Activated CD4-positive, alpha-beta T cell treated with anti-CD3 and anti-CD28 coated beads for 48 hours (primary cell): ENCODE data around the gene PRKACG.

Experiments
- DNase-seq: peaks from one replicate; pipeline ENCODE4 v3.0.0-alpha.2; 2020

Gene PRKACG

GRCh38 chr9:68979538-68980314, 34.2 kb downstream of the PRKACG start:
- DNase-seq: peak; percentile 55

GRCh38 chr9:68978501-68978900, 35.4 kb downstream of the PRKACG start:
- no peak for DNase-seq

DNA sequence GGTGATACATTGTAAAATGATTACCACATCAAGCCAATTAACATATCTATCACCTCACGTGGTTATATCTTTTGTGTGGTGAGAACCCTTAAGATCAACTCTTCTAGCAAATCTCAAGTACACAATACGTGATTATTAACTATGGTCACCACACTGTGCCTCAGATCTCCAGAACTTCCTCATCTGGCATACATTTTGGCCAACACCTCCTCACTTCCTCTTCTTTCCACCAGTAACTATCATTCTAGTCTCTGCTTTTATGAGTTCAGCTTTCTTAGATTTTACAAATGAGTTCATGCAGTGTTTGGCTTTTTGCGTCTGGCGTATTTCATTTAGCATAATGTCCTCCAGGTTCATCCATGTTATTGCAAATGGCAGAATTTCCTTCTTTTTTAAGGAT, 35.8 kb downstream of the PRKACG start:
- DNase-seq: no peak

GRCh38 chr9:68975365-68976043, 38.4 kb downstream of the PRKACG start:
- DNase-seq: no peak

DNA sequence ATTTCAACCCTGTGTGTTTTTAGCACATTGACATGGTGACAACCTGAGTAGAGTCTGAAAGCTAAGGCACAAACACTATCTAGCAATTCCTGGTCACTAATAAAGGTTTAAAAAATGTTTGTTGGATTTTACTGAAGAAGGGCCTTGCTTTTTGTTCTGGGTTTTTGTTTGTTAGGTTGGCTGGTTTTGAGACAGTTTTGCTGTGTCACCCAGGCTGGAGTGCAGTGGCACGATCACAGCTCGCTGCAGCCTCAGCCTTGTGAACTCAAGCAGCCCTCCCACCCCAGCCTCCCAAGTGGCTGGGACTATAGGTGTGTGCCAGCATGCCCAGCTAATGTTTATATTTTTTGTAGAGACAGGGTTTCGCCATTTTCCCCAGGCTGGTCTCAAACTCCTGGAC, 39.0 kb downstream of the PRKACG start:
- no peak for DNase-seq

DNA sequence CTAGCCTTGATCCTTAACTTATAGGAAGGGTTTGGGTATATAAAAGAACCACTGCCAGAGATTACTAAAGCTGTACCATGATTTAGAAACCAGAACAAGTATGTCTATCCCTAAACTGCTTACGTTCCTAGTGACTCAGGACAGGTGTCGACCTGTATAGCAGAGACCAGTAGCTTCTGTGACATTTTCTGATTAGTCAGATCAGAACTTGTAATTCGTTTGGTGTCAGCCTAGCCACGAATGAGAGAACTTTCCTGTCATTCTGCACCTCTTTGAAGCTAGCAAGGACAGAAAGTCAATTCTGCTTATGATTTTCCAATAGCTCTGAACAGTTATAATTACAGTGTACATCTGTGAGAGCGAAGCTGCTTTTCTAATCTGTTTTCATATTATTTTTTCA, 39.5 kb downstream of the PRKACG start:
- DNase-seq: peak; percentile 51

GRCh38 chr9:68973619-68974018, 40.3 kb downstream of the PRKACG start:
- DNase-seq: no peak

- no peak for DNase-seq
These were observed 43.8 kb downstream of the PRKACG start for GRCh38 chr9:68970151-68970550.

GRCh38 chr9:68969538-68969937, 44.4 kb downstream of the PRKACG start:
- DNase-seq: no peak

- no peak for DNase-seq
These were observed 46.1 kb downstream of the PRKACG start for GRCh38 chr9:68967800-68968199.

DNA sequence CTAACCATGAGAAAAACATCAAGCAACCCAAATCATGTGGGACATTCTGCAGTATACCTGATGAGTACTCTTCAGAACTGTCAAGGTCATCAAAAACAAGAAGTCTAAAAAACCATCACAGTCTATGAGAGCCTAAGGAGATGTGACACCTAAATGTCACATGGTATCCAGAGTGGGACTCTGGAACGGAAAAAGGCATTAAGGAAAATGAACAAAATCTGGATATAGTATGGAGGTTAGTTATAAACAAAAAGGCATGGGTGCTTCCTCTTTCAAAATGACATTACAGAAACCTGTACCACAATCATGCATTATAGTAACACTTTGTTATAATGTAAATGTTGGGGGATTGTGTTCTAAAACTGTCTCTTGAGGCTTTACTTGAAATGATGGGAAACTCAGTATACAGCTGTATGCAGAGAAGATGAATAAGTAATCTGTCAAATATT, 47.4 kb downstream of the PRKACG start:
- no peak for DNase-seq

GRCh38 chr9:68964765-68965164, 49.1 kb downstream of the PRKACG start:
- DNase-seq: no peak

DNA sequence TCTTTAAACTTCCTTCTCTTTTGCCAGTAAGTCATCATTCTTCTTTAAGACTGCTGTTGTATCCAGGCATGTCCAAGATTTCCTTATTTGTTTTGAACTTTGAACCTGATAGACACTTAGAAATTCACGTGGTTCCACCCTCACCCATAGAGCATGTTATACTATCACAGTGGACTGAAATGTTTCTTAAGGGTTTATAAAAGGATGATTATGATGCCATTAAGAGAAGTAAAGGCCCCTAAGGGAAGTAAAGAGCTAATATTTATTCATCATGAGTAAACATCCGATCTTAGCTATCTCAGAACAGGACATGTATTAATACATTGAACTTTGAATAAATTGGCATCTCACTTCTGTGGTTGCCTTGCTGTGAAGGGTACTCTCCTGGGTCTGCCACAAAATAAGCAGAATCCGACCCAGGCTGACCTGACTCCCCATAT, 49.8 kb downstream of the PRKACG start:
- DNase-seq: no peak

DNA sequence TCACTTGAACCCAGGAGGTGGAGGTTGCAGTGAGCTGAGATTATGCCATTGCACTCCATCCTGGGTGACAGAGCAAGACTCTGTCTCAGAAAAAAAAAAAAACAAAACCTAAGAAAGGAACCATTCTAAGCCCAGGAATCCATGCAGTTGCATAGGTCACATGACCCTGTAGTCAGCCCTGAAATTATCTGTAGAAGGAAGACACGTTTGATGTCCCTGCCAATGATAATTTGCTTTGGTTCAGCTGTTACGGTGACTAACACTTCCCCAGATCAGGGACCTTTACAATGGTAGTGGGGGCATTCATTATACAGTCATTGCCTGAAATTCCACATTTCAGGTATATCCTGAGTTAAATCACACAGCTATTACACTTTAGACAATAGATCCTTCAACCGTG, 50.5 kb downstream of the PRKACG start:
- no peak for DNase-seq
